ENCODE data around the gene TSC22D4. TPM values are rescaled to one million over a fixed set of nuclear protein-coding genes. Genes with fewer than 3 reads are reported as not detected.

Gene TSC22D4
- total RNA-seq, 3 donors from 2014 or later (not counting 1 experiment from before 2014, with no cell fraction given), result 140 to 173 (median 168) TPM

DNA sequence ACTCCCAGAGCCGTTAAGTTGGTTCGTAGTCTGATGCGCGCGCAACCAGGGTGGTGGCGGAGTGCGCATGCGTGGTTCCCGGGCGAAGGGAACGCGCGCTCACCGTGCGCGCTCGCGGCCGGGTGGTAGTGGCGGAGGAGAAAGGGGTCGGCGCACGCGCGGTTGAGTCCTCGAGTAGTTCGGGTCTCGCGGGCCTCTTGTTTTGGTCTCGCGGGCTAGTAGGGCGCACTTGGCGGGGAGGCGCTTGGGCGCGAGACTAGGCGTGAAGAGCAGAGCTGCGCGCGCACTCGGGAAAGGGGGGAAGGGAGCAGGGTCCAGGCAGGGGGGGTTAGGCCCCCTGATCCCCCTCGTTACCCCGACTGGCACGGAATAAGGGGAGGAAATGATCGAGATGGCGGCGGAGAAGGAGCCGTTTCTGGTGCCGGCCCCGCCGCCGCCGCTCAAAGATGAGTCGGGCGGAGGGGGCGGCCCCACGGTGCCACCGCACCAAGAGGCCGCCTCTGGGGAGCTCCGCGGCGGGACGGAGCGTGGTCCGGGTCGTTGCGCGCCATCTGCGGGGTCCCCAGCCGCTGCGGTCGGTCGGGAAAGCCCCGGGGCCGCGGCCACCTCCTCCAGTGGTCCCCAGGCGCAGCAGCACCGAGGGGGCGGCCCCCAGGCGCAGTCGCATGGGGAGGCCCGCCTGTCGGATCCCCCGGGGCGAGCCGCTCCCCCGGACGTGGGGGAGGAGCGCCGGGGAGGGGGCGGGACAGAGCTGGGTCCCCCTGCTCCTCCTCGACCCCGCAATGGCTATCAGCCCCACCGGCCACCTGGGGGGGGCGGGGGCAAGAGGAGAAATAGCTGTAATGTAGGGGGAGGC is 49.1 kb downstream of the TSC22D4 start, which contains the start of gene MEPCE:
Gene MEPCE (plus strand): TSS at position 195 of the 856 bp plus-strand sequence. CDS start 188 bp downstream, at position 383.
- ATAC-seq, result peak; percentile 49 to 69 (median 57)

DNA sequence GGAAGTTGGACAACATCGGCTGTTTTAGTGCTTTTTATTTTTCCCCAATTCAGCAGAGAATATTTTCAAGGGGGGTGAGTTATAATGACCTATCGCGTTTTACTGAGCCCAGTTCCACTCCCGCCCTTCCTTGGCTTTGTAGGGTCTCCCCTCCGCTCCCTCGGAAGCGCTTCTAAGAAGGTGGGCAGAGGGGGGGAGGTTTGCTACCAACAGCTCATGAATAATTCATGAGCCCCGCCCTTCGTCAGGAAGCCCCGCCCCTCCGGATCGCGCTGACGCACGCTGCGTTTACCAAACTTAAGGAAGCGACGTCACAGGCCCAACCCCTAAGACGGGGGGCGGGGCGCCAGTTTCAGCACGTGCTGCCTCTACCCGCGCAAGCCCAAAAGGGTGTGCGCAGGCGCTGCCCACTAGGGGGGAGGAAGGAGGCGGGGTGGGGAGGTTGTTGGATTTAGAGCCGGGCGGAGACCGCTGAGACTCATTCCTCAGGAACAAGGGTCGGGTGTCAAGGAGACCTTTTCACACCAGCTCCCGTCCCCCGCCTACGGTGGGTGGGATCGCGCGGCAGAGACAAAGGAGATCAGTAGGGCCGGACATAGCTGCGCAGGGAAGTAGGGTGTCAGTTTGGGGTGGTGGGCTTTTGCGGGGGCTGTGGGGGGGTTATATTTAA is 49.9 kb downstream of the TSC22D4 start:
- Histone ChIP-seq H3K36me3 (ENCODE audit: control insufficient read depth, insufficient read depth, low read length) (peaks cover 20% of the 10 kb centered on the region), H3K27me3 (ENCODE audit: control insufficient read depth, insufficient read depth, low read length) (no peaks in the 10 kb centered on the region), H3K4me3 (ENCODE audit: low read length) (peak overlapping the region; percentile 99), H3K27ac (ENCODE audit: low read length) (peak overlapping the region; percentile 99), H3K4me1 (ENCODE audit: control insufficient read depth, insufficient read depth, low read length) (peaks cover 40% of the 10 kb centered on the region), H3K9me3 (ENCODE audit: control insufficient read depth, insufficient read depth, low read length) (no peaks in the 10 kb centered on the region)
- Mint-ChIP-seq H3K4me1 (peaks cover 41 to 61% of the 10 kb centered on the region in 2 donors), H3K27ac (peak overlapping the region; percentile 97 to 99), H3K9me3 (no peaks in the 10 kb centered on the region), H3K27me3 (ENCODE audit: low read depth in 2 of 2) (peaks cover 0 to 5% of the 10 kb centered on the region in 2 donors), H3K4me3 (peak overlapping the region; percentile 96), H3K36me3 (no peaks in the 10 kb centered on the region)
- DNase-seq (peak; percentile 100), ATAC-seq (peak; percentile 57 to 79 (median 60))
- intact Hi-C loops (cut with micrococcal nuclease), result loop anchor here (1.0 to 10.0 kb wide), 4 partner anchors 33 to 204 kb away; no protein-coding TSS in a partner anchor
- TF ChIP-seq, protein P1, sequence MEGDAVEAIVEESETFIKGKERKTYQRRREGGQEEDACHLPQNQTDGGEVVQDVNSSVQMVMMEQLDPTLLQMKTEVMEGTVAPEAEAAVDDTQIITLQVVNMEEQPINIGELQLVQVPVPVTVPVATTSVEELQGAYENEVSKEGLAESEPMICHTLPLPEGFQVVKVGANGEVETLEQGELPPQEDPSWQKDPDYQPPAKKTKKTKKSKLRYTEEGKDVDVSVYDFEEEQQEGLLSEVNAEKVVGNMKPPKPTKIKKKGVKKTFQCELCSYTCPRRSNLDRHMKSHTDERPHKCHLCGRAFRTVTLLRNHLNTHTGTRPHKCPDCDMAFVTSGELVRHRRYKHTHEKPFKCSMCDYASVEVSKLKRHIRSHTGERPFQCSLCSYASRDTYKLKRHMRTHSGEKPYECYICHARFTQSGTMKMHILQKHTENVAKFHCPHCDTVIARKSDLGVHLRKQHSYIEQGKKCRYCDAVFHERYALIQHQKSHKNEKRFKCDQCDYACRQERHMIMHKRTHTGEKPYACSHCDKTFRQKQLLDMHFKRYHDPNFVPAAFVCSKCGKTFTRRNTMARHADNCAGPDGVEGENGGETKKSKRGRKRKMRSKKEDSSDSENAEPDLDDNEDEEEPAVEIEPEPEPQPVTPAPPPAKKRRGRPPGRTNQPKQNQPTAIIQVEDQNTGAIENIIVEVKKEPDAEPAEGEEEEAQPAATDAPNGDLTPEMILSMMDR (IDR thresholded peaks at IDR 0.05), result no peak
- 0% methylated on average over 40 of the region's 40 CpGs for WGBS (ENCODE audit: insufficient coverage)

More for the DNA sequence above, 49.1 kb downstream of the TSC22D4 start, which contains the start of gene MEPCE:
- H3K36me3 ChIP-seq (ENCODE audit: control insufficient read depth, insufficient read depth, low read length), result peaks cover 24% of the 10 kb centered on the region
- peak within 1 kb of the TSS; percentile 99 for H3K4me3 ChIP-seq (ENCODE audit: low read length)
- H3K27me3 Mint-ChIP-seq (ENCODE audit: low read depth in 2 of 2), result peaks cover 0 to 5% of the 10 kb centered on the region in 2 donors
- TF ChIP-seq, protein P1 (IDR thresholded peaks at IDR 0.05), result no peak
- peaks cover 45 to 60% of the 10 kb centered on the region in 2 donors for H3K4me1 Mint-ChIP-seq
- intact Hi-C loops (cut with micrococcal nuclease), result loop anchor here (2.0 to 10.0 kb wide), 3 partner anchors 61 to 205 kb away; no protein-coding TSS in a partner anchor
- H3K9me3 ChIP-seq (ENCODE audit: control insufficient read depth, insufficient read depth, low read length), result no peaks in the 10 kb centered on the region
- H3K27ac ChIP-seq (ENCODE audit: low read length), result peak within 1 kb of the TSS; percentile 99
- H3K36me3 Mint-ChIP-seq, result no peaks in the 10 kb centered on the region
- H3K4me3 Mint-ChIP-seq, result peak within 1 kb of the TSS; percentile 96
- no peaks in the 10 kb centered on the region for H3K27me3 ChIP-seq (ENCODE audit: control insufficient read depth, insufficient read depth, low read length)
- peak within 1 kb of the TSS; percentile 97 to 99 for H3K27ac Mint-ChIP-seq
- WGBS (ENCODE audit: insufficient coverage), result under 1% methylated on average over 94 of the region's 95 CpGs
- DNase-seq, result peak; percentile 97 to 98
- no peaks in the 10 kb centered on the region for H3K9me3 Mint-ChIP-seq
- H3K4me1 ChIP-seq (ENCODE audit: control insufficient read depth, insufficient read depth, low read length), result peaks cover 46% of the 10 kb centered on the region

DNA sequence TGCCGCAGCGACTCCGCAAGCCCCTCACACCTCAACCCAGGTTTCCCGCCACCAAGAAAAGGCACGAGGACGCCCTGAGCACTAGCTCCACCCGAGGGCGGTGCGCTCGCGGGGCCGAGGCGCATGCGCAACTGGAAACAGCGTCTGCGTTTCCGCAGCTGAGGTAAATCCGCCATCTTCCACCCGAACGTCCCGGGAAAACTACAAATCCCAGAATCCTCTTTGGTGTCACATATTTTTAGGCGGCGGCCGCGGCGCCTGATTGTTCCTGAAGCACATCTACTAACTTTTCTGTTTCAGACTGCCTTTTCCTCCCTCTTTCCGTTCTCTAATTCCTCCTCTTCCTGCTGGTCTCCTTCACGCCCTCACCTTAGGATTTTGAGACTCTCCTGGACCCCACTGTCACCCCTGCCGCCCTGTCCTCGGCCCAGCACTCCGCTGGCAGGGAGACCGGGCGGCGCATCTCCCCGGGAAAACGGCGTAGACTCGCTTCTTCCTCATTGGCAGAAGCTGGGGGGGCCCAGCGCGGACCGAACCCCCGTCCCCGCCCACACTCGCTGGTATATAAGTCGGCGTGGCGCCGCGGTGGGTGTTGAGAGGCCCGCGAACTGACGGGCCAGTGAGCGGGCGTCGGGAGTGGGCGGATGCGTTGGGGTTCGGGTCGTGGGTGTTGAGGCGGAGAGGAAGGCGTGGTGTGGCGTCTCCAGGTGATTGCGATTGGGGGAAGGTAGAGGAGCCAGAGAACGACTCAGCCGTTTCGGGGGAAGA is 50.6 kb downstream of the TSC22D4 start, which contains the start of gene ZCWPW1:
Gene ZCWPW1 (minus strand): TSS at position 505 of the 768 bp plus-strand sequence. CDS start 8,054 bp downstream, outside the sequence.
- Mint-ChIP-seq H3K36me3 (no peaks in the 10 kb centered on the region), H3K27ac (peak within 1 kb of the TSS; percentile 97 to 99), H3K4me1 (peaks cover 42 to 62% of the 10 kb centered on the region in 2 donors), H3K27me3 (ENCODE audit: low read depth in 2 of 2) (peaks cover 0 to 5% of the 10 kb centered on the region in 2 donors), H3K4me3 (peak within 1 kb of the TSS; percentile 96), H3K9me3 (no peaks in the 10 kb centered on the region)
- WGBS (ENCODE audit: insufficient coverage), result under 1% methylated on average over 66 of the region's 66 CpGs
- DNase-seq, result peak; percentile 96 to 99
- Histone ChIP-seq H3K27me3 (ENCODE audit: control insufficient read depth, insufficient read depth, low read length) (no peaks in the 10 kb centered on the region), H3K36me3 (ENCODE audit: control insufficient read depth, insufficient read depth, low read length) (peaks cover 13% of the 10 kb centered on the region), H3K9me3 (ENCODE audit: control insufficient read depth, insufficient read depth, low read length) (no peaks in the 10 kb centered on the region), H3K27ac (ENCODE audit: low read length) (peak within 1 kb of the TSS; percentile 99), H3K4me1 (ENCODE audit: control insufficient read depth, insufficient read depth, low read length) (peaks cover 40% of the 10 kb centered on the region), H3K4me3 (ENCODE audit: low read length) (peak within 1 kb of the TSS; percentile 99)
- peak; percentile 47 to 72 (median 55) for ATAC-seq
- intact Hi-C loops (cut with micrococcal nuclease), result loop anchor here (1.0 to 10.0 kb wide), 4 partner anchors 32 to 204 kb away; no protein-coding TSS in a partner anchor
- TF ChIP-seq, protein P1 (IDR thresholded peaks at IDR 0.05), result no peak

Measured in natural killer cell (primary cell).